ENCODE measurements around the gene CASQ2.

CASQ2 gene

DNA sequence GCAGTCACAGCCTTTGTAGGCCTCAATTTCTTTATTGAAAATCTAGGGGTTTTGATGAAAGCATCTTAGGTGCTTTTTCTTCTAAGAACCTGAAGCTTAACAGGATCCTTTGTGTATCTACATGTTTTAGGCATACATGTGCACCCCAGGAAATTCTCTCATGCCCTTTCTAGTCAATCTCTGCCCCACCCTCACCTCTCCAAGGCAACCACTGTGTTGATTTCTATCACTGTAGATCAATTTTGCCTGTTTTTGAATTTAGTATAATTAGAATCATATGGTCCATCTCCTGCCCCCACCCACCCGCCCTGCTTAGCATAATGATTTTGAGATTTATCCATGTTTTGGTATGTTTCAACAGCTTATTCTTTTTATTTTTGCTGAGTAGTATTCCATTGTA is 107.4 kb downstream of the CASQ2 start:
- H3K27ac ChIP-seq (ENCODE audit: low read length), result no peak overlapping the region
- no peaks in the 10 kb centered on the region for H3K9me3 ChIP-seq (ENCODE audit: control insufficient read depth in 2 of 2, low read length in 2 of 2)
- H3K4me1 ChIP-seq (ENCODE audit: control insufficient read depth, insufficient read depth, low read length), result peaks cover 6% of the 10 kb centered on the region
- no peak overlapping the region for H3K4me3 ChIP-seq (ENCODE audit: low read length in 2 of 2)
- H3K27me3 ChIP-seq (ENCODE audit: control insufficient read depth in 1 of 2, insufficient read depth in 2 of 2, low read length in 2 of 2), result no peaks in the 10 kb centered on the region
- no peak overlapping the region for H3K9ac ChIP-seq (ENCODE audit: low read length in 2 of 2)
- H3K36me3 ChIP-seq (ENCODE audit: control insufficient read depth in 2 of 2, insufficient read depth in 2 of 2, low read length in 2 of 2), result peaks cover 25 to 34% of the 10 kb centered on the region in 2 donors

DNA sequence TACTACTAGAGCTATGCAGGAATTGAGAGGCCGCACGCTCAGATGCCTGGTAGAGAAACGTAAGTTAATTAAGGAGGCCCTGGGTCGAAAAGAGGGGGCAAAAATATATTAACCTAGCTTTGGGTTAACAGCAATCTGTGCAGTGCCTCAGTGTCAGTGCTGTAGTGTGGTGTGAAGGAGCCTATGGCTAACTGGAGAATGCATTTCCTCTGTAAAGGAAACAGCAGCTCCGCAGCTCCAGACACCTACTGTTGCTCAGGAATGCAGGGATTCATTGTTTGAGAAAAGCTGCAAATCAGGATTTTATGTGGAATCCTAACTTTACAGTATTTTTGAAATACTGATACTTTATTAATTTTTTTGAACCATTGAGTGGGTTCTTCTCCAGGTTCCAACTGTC is 108.4 kb downstream of the CASQ2 start:
- Histone ChIP-seq H3K27me3 (ENCODE audit: control insufficient read depth in 1 of 2, insufficient read depth in 2 of 2, low read length in 2 of 2) (no peaks in the 10 kb centered on the region), H3K36me3 (ENCODE audit: control insufficient read depth in 2 of 2, insufficient read depth in 2 of 2, low read length in 2 of 2) (peaks cover 23 to 28% of the 10 kb centered on the region in 2 donors), H3K27ac (ENCODE audit: low read length) (no peak overlapping the region), H3K4me1 (ENCODE audit: control insufficient read depth, insufficient read depth, low read length) (peaks cover 6% of the 10 kb centered on the region), H3K9me3 (ENCODE audit: control insufficient read depth in 2 of 2, low read length in 2 of 2) (no peaks in the 10 kb centered on the region), H3K9ac (ENCODE audit: low read length in 2 of 2) (no peak overlapping the region), H3K4me3 (ENCODE audit: low read length in 2 of 2) (no peak overlapping the region)

- H3K36me3 ChIP-seq (ENCODE audit: control insufficient read depth in 2 of 2, insufficient read depth in 2 of 2, low read length in 2 of 2), result peaks cover 14 to 19% of the 10 kb centered on the region in 2 donors
- no peak overlapping the region for H3K27ac ChIP-seq (ENCODE audit: low read length)
- H3K4me1 ChIP-seq (ENCODE audit: control insufficient read depth, insufficient read depth, low read length), result peaks cover 8% of the 10 kb centered on the region
- H3K27me3 ChIP-seq (ENCODE audit: control insufficient read depth in 1 of 2, insufficient read depth in 2 of 2, low read length in 2 of 2), result no peaks in the 10 kb centered on the region
- no peaks in the 10 kb centered on the region for H3K9me3 ChIP-seq (ENCODE audit: control insufficient read depth in 2 of 2, low read length in 2 of 2)
- no peak overlapping the region for H3K9ac ChIP-seq (ENCODE audit: low read length in 2 of 2)
- H3K4me3 ChIP-seq (ENCODE audit: low read length in 2 of 2), result no peak overlapping the region
These were observed 109.9 kb downstream of the CASQ2 start for GRCh38 chr1:115658646-115659045.

DNA sequence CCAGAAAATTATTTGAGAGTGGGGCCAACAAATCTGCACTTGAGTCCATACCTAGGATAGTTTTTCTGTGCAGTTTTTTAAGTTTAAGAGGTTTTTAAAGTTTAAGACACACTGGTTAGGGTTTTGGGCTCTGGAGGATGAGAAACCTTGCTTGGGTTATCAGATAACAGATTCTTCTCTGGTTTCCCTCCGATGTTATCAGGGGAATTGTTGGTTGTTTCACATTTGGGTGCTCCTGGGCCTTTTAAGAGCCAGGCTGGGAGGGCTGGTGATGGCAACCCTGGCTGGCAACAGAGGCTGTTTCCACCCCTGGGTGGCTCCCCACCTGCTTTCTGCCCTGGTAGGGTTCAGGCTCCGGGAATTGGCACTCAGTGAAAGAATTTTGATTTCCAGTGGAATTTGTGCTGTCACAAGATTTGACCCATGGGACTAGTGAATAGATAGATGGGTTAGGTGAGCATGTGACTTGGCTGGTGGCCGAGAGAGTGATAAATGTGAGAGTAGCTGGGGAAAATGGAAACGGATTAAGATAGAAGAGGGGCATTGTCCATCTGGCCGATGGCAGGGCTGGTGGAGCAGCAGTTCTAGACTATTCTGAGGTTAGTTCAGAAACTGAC is 111.9 kb downstream of the CASQ2 start:
- Histone ChIP-seq H3K27me3 (ENCODE audit: control insufficient read depth in 1 of 2, insufficient read depth in 2 of 2, low read length in 2 of 2) (no peaks in the 10 kb centered on the region), H3K27ac (ENCODE audit: low read length) (no peak overlapping the region), H3K9ac (ENCODE audit: low read length in 2 of 2) (no peak overlapping the region), H3K9me3 (ENCODE audit: control insufficient read depth in 2 of 2, low read length in 2 of 2) (no peaks in the 10 kb centered on the region), H3K4me3 (ENCODE audit: low read length in 2 of 2) (no peak overlapping the region), H3K36me3 (ENCODE audit: control insufficient read depth in 2 of 2, insufficient read depth in 2 of 2, low read length in 2 of 2) (peaks cover 10 to 21% of the 10 kb centered on the region in 2 donors), H3K4me1 (ENCODE audit: control insufficient read depth, insufficient read depth, low read length) (peaks cover 8% of the 10 kb centered on the region)

- Histone ChIP-seq H3K27ac (ENCODE audit: low read length) (no peak overlapping the region), H3K9ac (ENCODE audit: low read length in 2 of 2) (no peak overlapping the region), H3K4me3 (ENCODE audit: low read length in 2 of 2) (no peak overlapping the region), H3K36me3 (ENCODE audit: control insufficient read depth in 2 of 2, insufficient read depth in 2 of 2, low read length in 2 of 2) (peaks cover 10 to 21% of the 10 kb centered on the region in 2 donors), H3K9me3 (ENCODE audit: control insufficient read depth in 2 of 2, low read length in 2 of 2) (no peaks in the 10 kb centered on the region), H3K27me3 (ENCODE audit: control insufficient read depth in 1 of 2, insufficient read depth in 2 of 2, low read length in 2 of 2) (no peaks in the 10 kb centered on the region), H3K4me1 (ENCODE audit: control insufficient read depth, insufficient read depth, low read length) (peaks cover 8% of the 10 kb centered on the region)
These were observed 112.6 kb downstream of the CASQ2 start for GRCh38 chr1:115655916-115656315.

- Histone ChIP-seq H3K36me3 (ENCODE audit: control insufficient read depth in 2 of 2, insufficient read depth in 2 of 2, low read length in 2 of 2) (peaks cover 6 to 15% of the 10 kb centered on the region in 2 donors), H3K4me1 (ENCODE audit: control insufficient read depth, insufficient read depth, low read length) (peaks cover 8% of the 10 kb centered on the region), H3K27ac (ENCODE audit: low read length) (no peak overlapping the region), H3K9ac (ENCODE audit: low read length in 2 of 2) (no peak overlapping the region), H3K27me3 (ENCODE audit: control insufficient read depth in 1 of 2, insufficient read depth in 2 of 2, low read length in 2 of 2) (no peaks in the 10 kb centered on the region), H3K4me3 (ENCODE audit: low read length in 2 of 2) (no peak overlapping the region), H3K9me3 (ENCODE audit: control insufficient read depth in 2 of 2, low read length in 2 of 2) (no peaks in the 10 kb centered on the region)
These were observed 113.2 kb downstream of the CASQ2 start for GRCh38 chr1:115655306-115655663.

GRCh38 chr1:115654663-115655305 is 113.7 kb downstream of the CASQ2 start:
- H3K9me3 ChIP-seq (ENCODE audit: control insufficient read depth in 2 of 2, low read length in 2 of 2), result no peaks in the 10 kb centered on the region
- no peaks in the 10 kb centered on the region for H3K27me3 ChIP-seq (ENCODE audit: control insufficient read depth in 1 of 2, insufficient read depth in 2 of 2, low read length in 2 of 2)
- H3K36me3 ChIP-seq (ENCODE audit: control insufficient read depth in 2 of 2, insufficient read depth in 2 of 2, low read length in 2 of 2), result peaks cover 4 to 11% of the 10 kb centered on the region in 2 donors
- peaks cover 10% of the 10 kb centered on the region for H3K4me1 ChIP-seq (ENCODE audit: control insufficient read depth, insufficient read depth, low read length)
- no peak overlapping the region for H3K9ac ChIP-seq (ENCODE audit: low read length in 2 of 2)
- no peak overlapping the region for H3K4me3 ChIP-seq (ENCODE audit: low read length in 2 of 2)
- no peak overlapping the region for H3K27ac ChIP-seq (ENCODE audit: low read length)

DNA sequence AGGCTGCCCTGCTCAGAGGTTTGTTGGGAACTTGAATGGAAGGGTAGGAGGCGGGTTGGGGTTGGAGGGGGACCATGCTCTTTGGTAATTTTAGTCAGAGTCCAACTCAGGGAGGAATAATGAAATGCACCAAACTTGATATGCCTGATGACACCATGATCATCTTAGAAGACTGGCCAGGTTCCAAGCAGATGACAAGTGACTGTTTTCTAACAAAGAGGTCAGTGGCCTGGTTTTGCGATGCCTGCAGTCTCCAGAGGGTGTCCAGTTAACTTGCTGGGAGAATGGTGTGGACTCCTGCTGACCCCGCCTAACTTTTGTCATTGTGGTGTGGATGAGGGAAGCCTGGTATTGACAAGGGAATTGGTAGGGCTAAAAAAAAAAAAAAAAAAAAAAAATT is 114.4 kb downstream of the CASQ2 start:
- Histone ChIP-seq H3K9ac (ENCODE audit: low read length in 2 of 2) (no peak overlapping the region), H3K9me3 (ENCODE audit: control insufficient read depth in 2 of 2, low read length in 2 of 2) (no peaks in the 10 kb centered on the region), H3K4me1 (ENCODE audit: control insufficient read depth, insufficient read depth, low read length) (peaks cover 12% of the 10 kb centered on the region), H3K27ac (ENCODE audit: low read length) (no peak overlapping the region), H3K36me3 (ENCODE audit: control insufficient read depth in 2 of 2, insufficient read depth in 2 of 2, low read length in 2 of 2) (peaks cover 0 to 8% of the 10 kb centered on the region in 2 donors), H3K4me3 (ENCODE audit: low read length in 2 of 2) (no peak overlapping the region), H3K27me3 (ENCODE audit: control insufficient read depth in 1 of 2, insufficient read depth in 2 of 2, low read length in 2 of 2) (no peaks in the 10 kb centered on the region)

- Histone ChIP-seq H3K4me1 (ENCODE audit: control insufficient read depth, insufficient read depth, low read length) (peaks cover 12% of the 10 kb centered on the region), H3K9ac (ENCODE audit: low read length in 2 of 2) (no peak overlapping the region), H3K36me3 (ENCODE audit: control insufficient read depth in 2 of 2, insufficient read depth in 2 of 2, low read length in 2 of 2) (peaks cover 0 to 8% of the 10 kb centered on the region in 2 donors), H3K4me3 (ENCODE audit: low read length in 2 of 2) (no peak overlapping the region), H3K27me3 (ENCODE audit: control insufficient read depth in 1 of 2, insufficient read depth in 2 of 2, low read length in 2 of 2) (no peaks in the 10 kb centered on the region), H3K27ac (ENCODE audit: low read length) (no peak overlapping the region), H3K9me3 (ENCODE audit: control insufficient read depth in 2 of 2, low read length in 2 of 2) (no peaks in the 10 kb centered on the region)
These were observed 116.2 kb downstream of the CASQ2 start for GRCh38 chr1:115652236-115652788.

- Histone ChIP-seq H3K9me3 (ENCODE audit: control insufficient read depth in 2 of 2, low read length in 2 of 2) (no peaks in the 10 kb centered on the region), H3K4me1 (ENCODE audit: control insufficient read depth, insufficient read depth, low read length) (peaks cover 12% of the 10 kb centered on the region), H3K27me3 (ENCODE audit: control insufficient read depth in 1 of 2, insufficient read depth in 2 of 2, low read length in 2 of 2) (no peaks in the 10 kb centered on the region), H3K4me3 (ENCODE audit: low read length in 2 of 2) (no peak overlapping the region), H3K36me3 (ENCODE audit: control insufficient read depth in 2 of 2, insufficient read depth in 2 of 2, low read length in 2 of 2) (peaks cover 0 to 8% of the 10 kb centered on the region in 2 donors), H3K27ac (ENCODE audit: low read length) (no peak overlapping the region), H3K9ac (ENCODE audit: low read length in 2 of 2) (no peak overlapping the region)
These were observed 117.1 kb downstream of the CASQ2 start for GRCh38 chr1:115651391-115651790.

DNA sequence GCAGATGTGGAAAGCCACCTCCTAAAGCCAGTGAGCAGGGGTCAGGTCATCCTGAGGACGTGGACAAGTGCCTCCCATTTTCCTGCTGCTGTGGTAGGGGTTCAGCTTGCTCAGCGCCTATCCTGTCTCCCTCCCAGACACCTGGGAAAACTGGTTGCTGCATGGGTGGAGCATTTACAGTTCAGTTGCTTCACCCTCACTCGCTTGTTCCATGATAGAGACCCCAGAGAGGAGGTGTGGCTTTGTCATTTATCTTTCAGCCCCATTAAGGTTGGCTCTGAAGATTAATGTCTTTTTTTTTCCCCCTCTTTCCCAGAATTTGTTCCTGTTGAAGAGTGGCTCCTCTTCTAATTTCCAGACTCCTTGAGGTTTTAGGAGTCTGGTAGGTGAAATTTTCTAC is 117.6 kb downstream of the CASQ2 start:
- Histone ChIP-seq H3K9ac (ENCODE audit: low read length in 2 of 2) (no peak overlapping the region), H3K27ac (ENCODE audit: low read length) (no peak overlapping the region), H3K4me1 (ENCODE audit: control insufficient read depth, insufficient read depth, low read length) (peaks cover 12% of the 10 kb centered on the region), H3K4me3 (ENCODE audit: low read length in 2 of 2) (no peak overlapping the region), H3K27me3 (ENCODE audit: control insufficient read depth in 1 of 2, insufficient read depth in 2 of 2, low read length in 2 of 2) (no peaks in the 10 kb centered on the region), H3K9me3 (ENCODE audit: control insufficient read depth in 2 of 2, low read length in 2 of 2) (no peaks in the 10 kb centered on the region), H3K36me3 (ENCODE audit: control insufficient read depth in 2 of 2, insufficient read depth in 2 of 2, low read length in 2 of 2) (peaks cover 0 to 8% of the 10 kb centered on the region in 2 donors)
